ENCODE results near the gene PRODH2. TPM values are rescaled to one million over a fixed set of nuclear protein-coding genes. Genes with fewer than 3 reads are reported as not detected.

The PRODH2 gene
- total RNA-seq, 1 donor from 2014 or later = not detected

GRCh38 chr19:35767288-35768081 is 45.2 kb downstream of the PRODH2 start:
- intact Hi-C loops (cut with micrococcal nuclease) = no loop called here
- DNase-seq (no peak), ATAC-seq (peak; percentile 70)

- no peak for DNase-seq
These were observed 46.0 kb downstream of the PRODH2 start for GRCh38 chr19:35766571-35767104.

GRCh38 chr19:35764432-35765315 is 48.0 kb downstream of the PRODH2 start:
- intact Hi-C loops (cut with micrococcal nuclease) = no loop called here
- no peak for ATAC-seq
- no peak for DNase-seq

More at GRCh38 chr19:35766571-35767104, 46.0 kb downstream of the PRODH2 start:
- ATAC-seq = no peak
- intact Hi-C loops (cut with micrococcal nuclease) = no loop called here

GRCh38 chr19:35760711-35761349 is 51.8 kb downstream of the PRODH2 start:
- ATAC-seq = no peak
- DNase-seq = no peak
- intact Hi-C loops (cut with micrococcal nuclease) = no loop called here

GRCh38 chr19:35759697-35760096 is 52.9 kb downstream of the PRODH2 start:
- ATAC-seq (no peak), DNase-seq (no peak)
- intact Hi-C loops (cut with micrococcal nuclease) = no loop called here

GRCh38 chr19:35757749-35758608 is 54.7 kb downstream of the PRODH2 start, which contains the start of gene PROSER3:
PROSER3 (plus strand) TSS chr19:35758176; CDS start chr19:35758216, 40 bp downstream.
- DNase-seq (peak; percentile 98), ATAC-seq (peak; percentile 76)
- intact Hi-C loops (cut with micrococcal nuclease) = no loop called here

GRCh38 chr19:35757231-35757748 is 55.4 kb downstream of the PRODH2 start:
- DNase-seq (peak; percentile 93), ATAC-seq (peak; percentile 63)
- intact Hi-C loops (cut with micrococcal nuclease) = no loop called here

- ATAC-seq (peak; percentile 50), DNase-seq (peak; percentile 89)
- intact Hi-C loops (cut with micrococcal nuclease) = no loop called here
These were observed 56.0 kb downstream of the PRODH2 start, which contains the start of gene HSPB6 for GRCh38 chr19:35756377-35757230. HSPB6 (minus strand) TSS chr19:35757029; CDS start chr19:35757008, 21 bp downstream.

- intact Hi-C loops (cut with micrococcal nuclease) = no loop called here
- DNase-seq (peak; percentile 95), ATAC-seq (peak; percentile 52)
These were observed 56.9 kb downstream of the PRODH2 start for GRCh38 chr19:35755550-35756376.

GRCh38 chr19:35755131-35755549 is 57.5 kb downstream of the PRODH2 start:
- ATAC-seq = no peak

GRCh38 chr19:35754370-35755130 is 58.1 kb downstream of the PRODH2 start:
- intact Hi-C loops (cut with micrococcal nuclease) = no loop called here
- DNase-seq = no peak
- ATAC-seq = no peak

More at GRCh38 chr19:35755131-35755549, 57.5 kb downstream of the PRODH2 start:
- no peak for DNase-seq
- intact Hi-C loops (cut with micrococcal nuclease) = no loop called here

GRCh38 chr19:35753634-35754369 is 58.8 kb downstream of the PRODH2 start:
- DNase-seq = no peak
- ATAC-seq = no peak
- intact Hi-C loops (cut with micrococcal nuclease) = no loop called here

GRCh38 chr19:35752746-35753350 is 59.8 kb downstream of the PRODH2 start:
- ATAC-seq (no peak), DNase-seq (no peak)
- intact Hi-C loops (cut with micrococcal nuclease) = no loop called here

Measured in left ventricle myocardium superior (tissue), 1 donor.